GM12874 (cell line): ENCODE results near the gene TPO.

Experiments used
- TF ChIP-seq, protein P1 (sequence below): IDR thresholded peaks from 2 replicates; pipeline ENCODE4 v1.5.1; 2011; ENCODE audit warnings: low read depth, mild to moderate bottlenecking, control low read depth, low read length, moderate library complexity; ENCODE audit not compliant: insufficient read depth

TPO gene

DNA sequence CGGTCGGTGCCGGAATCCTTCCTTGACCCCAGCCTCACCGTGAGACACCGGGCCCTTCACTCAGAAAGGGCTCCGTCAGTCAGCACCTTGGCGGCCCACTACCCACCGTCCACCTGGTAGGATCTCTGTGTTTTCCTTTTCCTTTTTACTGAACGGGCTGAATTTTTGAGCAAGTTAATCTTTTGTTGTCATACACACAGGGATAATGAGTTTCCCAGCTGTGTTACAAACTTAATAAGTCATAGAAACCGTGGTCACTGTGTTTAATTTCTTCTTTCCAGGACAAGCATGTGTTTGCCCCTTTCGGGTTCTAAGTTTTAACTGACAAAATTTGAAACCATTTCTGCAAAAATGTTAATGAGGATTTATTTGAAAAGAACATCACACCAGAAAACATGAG is 39.0 kb upstream of the TPO start:
- TF ChIP-seq, protein P1, sequence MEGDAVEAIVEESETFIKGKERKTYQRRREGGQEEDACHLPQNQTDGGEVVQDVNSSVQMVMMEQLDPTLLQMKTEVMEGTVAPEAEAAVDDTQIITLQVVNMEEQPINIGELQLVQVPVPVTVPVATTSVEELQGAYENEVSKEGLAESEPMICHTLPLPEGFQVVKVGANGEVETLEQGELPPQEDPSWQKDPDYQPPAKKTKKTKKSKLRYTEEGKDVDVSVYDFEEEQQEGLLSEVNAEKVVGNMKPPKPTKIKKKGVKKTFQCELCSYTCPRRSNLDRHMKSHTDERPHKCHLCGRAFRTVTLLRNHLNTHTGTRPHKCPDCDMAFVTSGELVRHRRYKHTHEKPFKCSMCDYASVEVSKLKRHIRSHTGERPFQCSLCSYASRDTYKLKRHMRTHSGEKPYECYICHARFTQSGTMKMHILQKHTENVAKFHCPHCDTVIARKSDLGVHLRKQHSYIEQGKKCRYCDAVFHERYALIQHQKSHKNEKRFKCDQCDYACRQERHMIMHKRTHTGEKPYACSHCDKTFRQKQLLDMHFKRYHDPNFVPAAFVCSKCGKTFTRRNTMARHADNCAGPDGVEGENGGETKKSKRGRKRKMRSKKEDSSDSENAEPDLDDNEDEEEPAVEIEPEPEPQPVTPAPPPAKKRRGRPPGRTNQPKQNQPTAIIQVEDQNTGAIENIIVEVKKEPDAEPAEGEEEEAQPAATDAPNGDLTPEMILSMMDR, result no peak

DNA sequence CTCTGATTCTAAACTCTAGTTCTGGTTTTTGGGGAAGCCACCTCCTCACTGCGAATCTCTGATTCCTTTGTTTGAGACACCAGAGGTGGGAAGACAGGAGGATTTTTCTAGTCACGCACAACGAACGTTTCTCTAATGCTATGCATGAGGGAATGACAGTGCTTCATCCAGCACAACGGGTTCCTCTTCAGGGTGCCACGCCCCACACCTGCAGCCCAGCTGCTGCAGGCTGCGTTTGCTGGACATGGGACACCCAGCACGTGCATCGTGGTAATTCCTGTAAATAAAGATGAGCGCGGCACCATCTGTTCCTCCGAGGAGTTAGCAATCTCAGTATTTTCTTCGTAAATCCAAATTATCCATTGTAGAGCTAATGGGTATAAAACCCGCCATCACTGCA is 37.5 kb upstream of the TPO start:
- TF ChIP-seq, protein P1, result no peak

DNA sequence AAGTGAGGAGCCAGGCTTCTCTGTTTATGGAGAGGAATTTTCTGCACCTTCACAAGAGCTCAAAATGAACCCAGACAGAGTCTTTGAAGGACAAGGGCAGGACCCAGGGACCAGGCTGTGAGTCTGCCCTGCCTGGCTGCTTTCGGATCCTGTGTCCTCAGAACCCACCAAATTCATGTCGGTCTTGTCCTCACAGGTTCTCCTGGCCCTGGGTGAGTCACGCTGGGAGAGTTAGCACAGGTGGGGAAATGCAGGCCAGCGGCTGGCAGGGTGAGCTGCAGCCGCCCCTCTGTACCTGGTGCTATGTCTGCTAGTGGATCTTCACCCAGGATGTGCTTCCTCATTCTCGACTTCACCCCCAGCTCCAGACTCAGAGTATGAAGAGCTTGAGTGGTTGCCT is 35.8 kb upstream of the TPO start:
- TF ChIP-seq, protein P1, result no peak

DNA sequence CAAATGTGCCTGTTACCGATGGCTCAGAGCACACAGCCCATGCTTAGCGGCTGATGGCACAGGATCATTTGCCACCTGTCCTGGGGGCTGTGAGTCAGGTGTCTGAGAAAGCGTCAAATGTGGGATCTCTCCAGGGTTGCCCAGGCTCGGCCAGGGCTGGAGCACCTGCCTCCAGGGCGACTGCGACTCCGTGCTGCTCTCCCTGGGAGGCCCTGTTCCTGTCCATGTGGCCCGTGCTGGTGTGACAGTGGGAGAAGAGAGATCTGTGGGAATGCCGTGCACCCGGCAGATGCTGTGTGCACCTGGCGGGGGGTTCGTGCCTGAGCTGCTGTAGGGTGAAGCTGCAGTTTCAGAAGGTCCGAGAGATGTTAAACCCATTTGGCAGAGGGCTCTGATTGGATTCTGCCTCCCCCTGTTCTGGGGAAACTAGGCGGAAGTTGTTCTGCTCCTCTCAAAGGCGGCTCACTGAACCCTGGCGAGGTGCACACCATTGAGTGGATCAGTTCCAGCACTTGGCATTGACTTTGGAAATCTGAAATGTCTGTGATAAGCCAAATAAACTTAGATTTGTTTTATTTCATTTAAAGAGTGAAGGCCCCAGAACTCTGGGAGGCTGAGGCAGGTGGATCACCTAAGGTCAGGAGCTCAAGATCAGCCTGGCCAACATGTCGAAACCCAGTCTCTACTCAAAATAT is 34.7 kb upstream of the TPO start:
- TF ChIP-seq, protein P1, result no peak

DNA sequence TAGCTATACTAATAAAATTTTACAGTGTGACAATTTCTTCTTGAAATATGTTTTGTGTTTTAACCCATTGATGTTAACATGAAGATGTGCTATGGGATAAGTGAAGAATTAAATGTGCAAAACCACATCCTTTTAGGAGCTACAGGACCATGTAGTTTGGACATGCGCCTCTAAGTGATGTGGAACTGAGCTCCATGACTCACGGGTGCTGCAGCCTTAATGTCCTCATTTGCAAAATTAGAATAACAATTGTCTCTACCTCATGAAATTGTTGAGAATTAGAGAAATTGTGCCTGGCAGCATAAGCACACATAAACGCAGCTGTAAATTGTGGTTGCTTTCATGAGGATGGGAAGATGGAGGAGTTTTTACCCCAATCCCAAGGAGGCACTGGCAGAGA is 31.6 kb upstream of the TPO start:
- TF ChIP-seq, protein P1, result no peak

DNA sequence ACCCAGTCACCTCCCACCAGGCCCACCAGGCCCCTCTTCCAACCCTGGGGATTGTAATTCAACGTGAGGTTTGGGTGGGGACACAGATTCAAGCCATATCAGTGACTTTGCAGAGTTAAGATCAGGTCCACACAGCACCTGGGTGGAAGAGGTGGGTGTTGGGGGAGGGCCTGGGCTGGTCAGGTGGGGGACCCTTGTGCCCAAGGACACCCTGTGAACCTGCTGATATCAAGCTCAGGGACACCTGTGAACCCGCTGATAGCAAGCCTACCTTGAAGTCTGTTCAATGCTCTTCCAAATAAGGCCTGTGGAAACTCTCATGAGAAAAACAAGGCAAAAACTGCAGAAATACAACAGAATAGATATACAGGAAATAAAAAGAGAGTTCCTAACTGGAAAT is 19.9 kb upstream of the TPO start:
- TF ChIP-seq, protein P1, result no peak

DNA sequence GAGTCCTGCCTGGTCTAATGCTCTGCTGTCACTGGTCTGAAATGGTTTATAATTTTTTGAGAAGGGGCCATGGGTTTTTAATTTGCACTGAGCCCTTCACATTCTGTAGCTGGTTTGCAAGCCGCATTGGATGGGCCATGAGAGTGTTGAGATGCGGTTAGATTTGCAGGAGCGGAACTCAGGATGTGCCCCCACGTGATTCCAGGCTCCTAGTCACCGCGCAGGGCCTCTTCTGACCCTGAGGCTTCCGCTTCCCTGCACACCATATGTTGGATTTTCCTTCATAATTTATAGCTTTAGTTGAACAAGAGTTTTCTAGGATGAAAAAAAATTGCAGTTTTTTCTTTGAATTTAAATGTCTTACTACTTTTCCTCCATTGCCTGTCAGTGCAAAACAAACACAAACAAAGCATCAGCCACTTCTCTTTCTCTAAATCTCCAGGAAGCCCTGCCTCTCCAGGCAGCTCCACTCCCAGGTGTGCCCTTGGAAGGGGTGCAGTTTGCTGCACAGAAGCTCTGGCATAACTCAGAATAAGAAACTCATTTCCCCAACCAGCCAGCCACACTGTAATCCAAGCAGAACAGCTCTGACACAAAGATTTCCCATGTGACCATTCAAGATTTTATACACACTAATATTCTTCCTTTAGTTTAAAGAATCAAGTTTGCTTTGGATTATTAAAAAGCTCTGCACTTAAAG is 18.4 kb upstream of the TPO start:
- TF ChIP-seq, protein P1, result no peak
